NCI-H748 (cell line): ENCODE measurements around the gene OSBPL10.
"Not testable (repeated sequence)": the region's sequence is repeated elsewhere in the genome, so short reads cannot be mapped to it uniquely, and the experiment has no call there.

Experiments
- DNase-seq: peaks from one replicate; lab custom pipeline; 2025; ENCODE audit not compliant: unreplicated experiment; lab: John Stamatoyannopoulos, UW

OSBPL10 gene

GRCh38 chr3:31981206-31982181 is at the start of gene OSBPL10, which contains the start of gene ZNF860:
TSS of gene OSBPL10 (minus strand) at chr3:31981262. CDS start at chr3:31981179, 83 bp downstream.
TSS of gene ZNF860 (plus strand) at chr3:31981750. CDS start at chr3:31989080, 7,330 bp downstream.
- DNase-seq: peak; percentile 89

- no peak for DNase-seq
Measured at GRCh38 chr3:32026593-32026992, 45.5 kb upstream of the OSBPL10 start.

- DNase-seq: no peak
Measured at GRCh38 chr3:32022947-32023346, 41.9 kb upstream of the OSBPL10 start.

GRCh38 chr3:32021748-32022147 is 40.7 kb upstream of the OSBPL10 start:
- no peak for DNase-seq

DNA sequence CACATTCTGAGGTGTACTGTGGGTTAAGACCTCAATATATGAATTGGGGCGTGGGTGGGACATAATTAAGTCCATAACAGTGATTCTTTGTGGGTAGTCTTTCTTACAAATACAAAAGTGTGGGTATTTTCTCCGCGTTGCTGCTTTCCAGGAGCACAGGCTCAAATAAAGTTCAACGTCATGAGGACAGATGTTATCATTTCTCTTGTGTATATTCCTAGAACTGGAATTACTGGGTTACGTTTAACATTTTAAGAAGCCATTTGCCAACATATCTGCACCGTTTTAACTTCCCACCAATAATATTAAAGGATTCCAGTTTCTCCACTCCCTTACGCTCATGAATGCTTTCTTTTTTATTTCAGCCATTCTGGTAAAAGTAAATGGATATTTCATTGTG is 40.1 kb upstream of the OSBPL10 start:
- no peak for DNase-seq

GRCh38 chr3:32018757-32019564 is 37.9 kb upstream of the OSBPL10 start:
- DNase-seq: peak; percentile 38

DNA sequence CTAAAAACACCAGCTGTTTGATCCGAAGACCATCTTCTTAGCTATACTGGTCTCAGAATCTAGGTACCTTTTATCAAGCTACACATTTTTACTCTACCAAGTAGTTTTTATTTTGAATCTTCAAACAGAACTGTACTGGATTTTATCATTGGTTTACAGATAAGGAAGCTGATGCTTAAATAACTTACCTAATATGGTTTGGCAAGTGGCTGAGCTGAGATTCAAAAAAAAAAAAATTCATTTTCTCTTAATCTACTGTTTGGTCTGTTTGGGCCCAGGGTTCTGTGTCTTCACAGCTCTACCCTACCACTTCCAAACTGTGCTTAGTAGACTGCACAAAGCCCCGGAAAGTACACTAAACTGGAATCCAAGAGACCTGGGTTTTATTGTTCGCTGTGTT is 36.2 kb upstream of the OSBPL10 start:
- DNase-seq: no peak

- DNase-seq: not testable (repeated sequence)
Measured at GRCh38 chr3:32015638-32016037, 34.6 kb upstream of the OSBPL10 start.

DNA sequence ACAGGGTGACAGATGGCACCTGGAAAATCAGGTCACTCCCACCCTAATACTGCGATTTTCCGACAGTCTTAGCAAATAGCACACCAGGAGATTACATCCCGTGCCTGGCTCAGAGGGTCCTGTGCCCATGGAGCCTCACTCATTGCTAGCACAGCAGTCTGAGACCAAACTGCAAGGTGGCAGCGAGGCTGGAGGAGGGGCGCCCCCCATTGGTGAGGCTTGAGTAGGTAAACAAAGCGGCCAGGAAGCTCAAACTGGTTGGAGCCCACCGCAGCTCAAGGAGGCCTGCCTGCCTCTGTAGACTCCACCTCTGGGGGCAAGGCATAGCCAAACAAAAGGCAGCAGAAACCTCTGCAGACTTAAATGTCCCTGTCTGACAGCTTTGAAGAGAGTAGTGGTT is 29.6 kb upstream of the OSBPL10 start:
- peak; percentile 4 for DNase-seq

DNA sequence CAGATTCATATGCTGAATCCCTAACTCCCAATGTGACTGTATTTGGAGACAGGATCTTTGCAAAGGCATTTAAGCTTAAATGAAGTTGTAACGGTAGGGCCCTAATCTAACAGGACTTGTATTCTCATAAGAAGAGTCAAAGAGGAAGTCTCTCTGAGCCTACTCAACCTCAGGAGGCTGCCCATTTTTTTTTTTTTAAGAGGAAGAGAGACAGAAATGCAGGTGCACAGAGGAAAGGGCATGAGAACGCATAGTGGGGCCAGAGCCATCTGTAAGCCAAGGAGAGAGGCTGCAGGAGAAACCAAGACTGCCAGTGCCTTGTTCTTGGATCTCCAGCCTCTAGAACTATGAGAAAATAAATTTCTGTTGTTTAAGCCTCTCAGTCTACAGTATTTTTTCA is 28.9 kb upstream of the OSBPL10 start:
- no peak for DNase-seq

- peak; percentile 2 for DNase-seq
Measured at GRCh38 chr3:32009101-32009500, 28.0 kb upstream of the OSBPL10 start.

DNA sequence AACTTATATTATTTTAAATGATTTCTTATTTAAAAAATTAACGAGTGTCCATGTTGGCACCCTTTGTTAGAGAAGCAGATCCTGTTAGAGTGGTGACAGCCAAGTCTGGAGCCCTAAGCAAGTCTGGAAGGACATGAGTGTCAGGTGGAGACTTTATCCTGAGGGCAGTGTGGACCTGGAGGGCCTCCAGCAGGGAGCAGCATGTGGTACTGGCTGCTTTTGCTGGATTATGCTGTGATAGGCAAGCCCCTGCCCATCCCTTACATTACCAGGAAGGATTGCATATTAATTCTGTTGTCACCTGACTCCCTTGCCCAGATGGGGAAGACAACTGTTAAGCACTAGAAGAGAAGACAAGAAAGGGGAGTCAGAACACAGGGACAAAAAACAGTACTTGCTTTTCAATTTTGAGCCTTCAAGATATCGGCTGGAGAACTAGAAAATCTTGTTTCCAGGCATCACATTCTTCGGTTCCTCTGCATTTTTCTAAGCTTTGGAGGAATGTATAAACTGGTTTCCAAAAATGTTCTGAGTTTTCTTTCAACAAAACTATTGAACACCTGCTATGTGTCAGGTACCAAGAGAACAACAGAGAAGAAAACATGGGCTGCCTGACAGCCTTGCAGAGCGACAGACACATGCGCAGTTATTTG is 23.2 kb upstream of the OSBPL10 start:
- DNase-seq: peak; percentile 11

DNA sequence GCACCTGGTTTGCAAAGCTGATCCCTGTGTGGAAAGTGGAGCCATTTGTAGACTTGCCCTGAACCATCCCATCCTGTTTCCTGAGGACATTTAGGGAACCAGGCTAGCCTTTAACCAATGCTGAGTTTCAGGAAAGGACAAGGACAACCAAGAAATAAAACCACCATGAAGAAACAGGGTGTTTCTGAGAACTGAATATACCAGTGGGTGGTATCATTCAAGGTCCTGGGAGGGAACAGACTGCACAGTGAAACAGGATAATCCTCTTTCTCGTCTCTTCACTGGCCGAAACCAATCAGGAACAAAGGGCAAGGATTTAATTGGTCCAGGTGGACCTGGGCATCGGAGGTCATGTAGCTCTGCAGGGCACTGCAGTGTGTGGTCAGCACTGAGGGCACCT is 22.3 kb upstream of the OSBPL10 start:
- DNase-seq: no peak

GRCh38 chr3:32002561-32003368 is 21.7 kb upstream of the OSBPL10 start:
- no peak for DNase-seq

DNA sequence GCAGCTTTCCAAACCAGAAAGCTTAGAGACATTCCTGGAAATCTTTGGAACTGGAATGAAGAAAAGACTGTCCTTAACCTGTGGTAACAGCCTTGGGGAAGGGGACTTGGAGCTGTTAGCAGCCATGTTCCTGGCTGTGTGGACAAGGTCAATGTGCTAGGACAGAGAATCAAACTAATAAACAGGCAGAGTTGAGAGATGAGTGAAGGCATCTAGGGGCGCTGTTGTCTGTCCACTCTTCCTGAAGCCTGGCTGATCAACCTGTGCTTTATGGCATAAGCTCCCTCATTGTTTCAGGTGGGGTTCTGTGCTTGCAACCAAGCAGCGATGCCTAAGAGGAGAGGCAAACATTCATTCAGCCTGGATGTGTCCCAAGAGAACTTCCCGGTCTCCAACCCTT is 19.8 kb upstream of the OSBPL10 start:
- no peak for DNase-seq

DNA sequence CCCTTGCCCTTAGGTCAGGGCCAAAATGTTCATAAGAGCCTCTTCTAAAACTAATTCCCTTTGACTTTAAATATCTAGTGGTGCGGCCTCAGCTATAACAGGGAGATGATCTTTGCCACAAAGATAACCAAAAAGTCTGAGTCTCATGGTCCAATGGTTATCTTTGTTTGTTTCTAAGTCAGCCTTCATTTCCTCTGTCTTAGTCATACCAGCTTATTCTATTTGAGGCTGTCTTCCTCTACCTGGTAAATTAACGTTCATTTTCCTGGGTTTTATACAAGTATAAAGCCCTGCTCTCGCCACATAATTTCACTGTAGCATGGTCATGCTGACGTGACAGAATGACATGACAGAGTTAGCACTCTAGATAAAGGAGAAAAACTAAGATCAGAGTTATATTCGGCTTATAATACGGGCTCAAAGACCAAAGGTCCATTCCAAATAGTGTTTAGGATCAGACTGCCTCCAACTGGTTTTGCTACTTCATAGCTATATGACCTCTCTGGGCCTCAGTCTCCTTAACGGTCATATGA is 18.9 kb upstream of the OSBPL10 start:
- no peak for DNase-seq

- no peak for DNase-seq
Measured at GRCh38 chr3:31997500-31997899, 16.4 kb upstream of the OSBPL10 start.

GRCh38 chr3:31996195-31996594 is 15.1 kb upstream of the OSBPL10 start:
- DNase-seq: no peak

- not testable (repeated sequence) for DNase-seq
Measured at GRCh38 chr3:31995026-31995425, 14.0 kb upstream of the OSBPL10 start.

DNA sequence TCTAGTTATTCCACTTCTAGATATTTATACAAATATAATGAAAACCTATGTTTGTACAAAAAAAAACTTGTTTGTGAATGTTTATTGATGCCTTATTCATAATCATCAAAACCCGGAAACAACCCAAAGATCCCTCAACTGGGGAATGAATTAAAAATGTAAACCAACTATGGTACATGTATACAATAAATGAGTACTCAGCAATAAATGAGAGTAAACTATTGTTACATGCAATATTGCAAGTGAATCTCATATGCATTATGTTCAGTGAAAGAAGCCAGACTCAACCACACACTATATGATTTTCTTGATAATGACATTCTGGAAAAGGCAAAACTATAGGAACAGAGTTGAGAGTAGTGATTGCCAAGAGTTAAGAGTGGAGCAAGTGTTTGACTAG is 12.8 kb upstream of the OSBPL10 start:
- no peak for DNase-seq
